ENCODE data around the gene AFAP1. TPM values are rescaled to one million over a fixed set of nuclear protein-coding genes. Genes with fewer than 3 reads are reported as not detected.

AFAP1 gene
- total RNA-seq, 4 donors from 2014 or later = 8.2 to 22.3 (median 15.2) TPM

DNA sequence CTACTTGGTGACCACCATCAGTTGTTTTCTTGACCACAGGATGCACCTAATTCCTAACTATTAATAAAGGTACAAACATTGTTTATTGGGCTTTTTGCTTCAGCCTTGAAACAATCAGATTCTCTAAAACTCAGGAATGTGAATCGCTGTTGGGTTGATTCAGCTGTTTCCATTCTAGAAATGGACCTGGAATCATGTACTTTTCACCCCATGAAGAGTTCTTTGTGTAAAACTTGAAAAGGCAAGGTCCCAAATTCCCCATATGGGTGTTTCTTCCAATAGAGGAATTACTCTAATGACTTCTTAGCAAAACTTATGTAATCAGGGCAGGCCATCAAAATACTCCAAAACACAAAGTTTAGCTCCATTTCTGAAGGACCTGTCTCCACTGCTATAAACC, 7.4 kb downstream of the AFAP1 start:
- no peak overlapping the region for H3K4me3 ChIP-seq (ENCODE audit: low read depth, poor library complexity, severe bottlenecking)
- TF ChIP-seq POLR2A (IDR thresholded peaks at IDR 0.05) = no peak
- TF ChIP-seq, protein P1, sequence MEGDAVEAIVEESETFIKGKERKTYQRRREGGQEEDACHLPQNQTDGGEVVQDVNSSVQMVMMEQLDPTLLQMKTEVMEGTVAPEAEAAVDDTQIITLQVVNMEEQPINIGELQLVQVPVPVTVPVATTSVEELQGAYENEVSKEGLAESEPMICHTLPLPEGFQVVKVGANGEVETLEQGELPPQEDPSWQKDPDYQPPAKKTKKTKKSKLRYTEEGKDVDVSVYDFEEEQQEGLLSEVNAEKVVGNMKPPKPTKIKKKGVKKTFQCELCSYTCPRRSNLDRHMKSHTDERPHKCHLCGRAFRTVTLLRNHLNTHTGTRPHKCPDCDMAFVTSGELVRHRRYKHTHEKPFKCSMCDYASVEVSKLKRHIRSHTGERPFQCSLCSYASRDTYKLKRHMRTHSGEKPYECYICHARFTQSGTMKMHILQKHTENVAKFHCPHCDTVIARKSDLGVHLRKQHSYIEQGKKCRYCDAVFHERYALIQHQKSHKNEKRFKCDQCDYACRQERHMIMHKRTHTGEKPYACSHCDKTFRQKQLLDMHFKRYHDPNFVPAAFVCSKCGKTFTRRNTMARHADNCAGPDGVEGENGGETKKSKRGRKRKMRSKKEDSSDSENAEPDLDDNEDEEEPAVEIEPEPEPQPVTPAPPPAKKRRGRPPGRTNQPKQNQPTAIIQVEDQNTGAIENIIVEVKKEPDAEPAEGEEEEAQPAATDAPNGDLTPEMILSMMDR (IDR thresholded peaks at IDR 0.05) = no peak
- WGBS, 2 donors = 81 to 83% methylated on average over 1 of the region's 1 CpG
- DNase-seq (ENCODE audit: low spot score in 2 of 2) = no peak
- intact Hi-C loops (cut with DNase I; ENCODE audit: low total_unique reads) = no loop called here

DNA sequence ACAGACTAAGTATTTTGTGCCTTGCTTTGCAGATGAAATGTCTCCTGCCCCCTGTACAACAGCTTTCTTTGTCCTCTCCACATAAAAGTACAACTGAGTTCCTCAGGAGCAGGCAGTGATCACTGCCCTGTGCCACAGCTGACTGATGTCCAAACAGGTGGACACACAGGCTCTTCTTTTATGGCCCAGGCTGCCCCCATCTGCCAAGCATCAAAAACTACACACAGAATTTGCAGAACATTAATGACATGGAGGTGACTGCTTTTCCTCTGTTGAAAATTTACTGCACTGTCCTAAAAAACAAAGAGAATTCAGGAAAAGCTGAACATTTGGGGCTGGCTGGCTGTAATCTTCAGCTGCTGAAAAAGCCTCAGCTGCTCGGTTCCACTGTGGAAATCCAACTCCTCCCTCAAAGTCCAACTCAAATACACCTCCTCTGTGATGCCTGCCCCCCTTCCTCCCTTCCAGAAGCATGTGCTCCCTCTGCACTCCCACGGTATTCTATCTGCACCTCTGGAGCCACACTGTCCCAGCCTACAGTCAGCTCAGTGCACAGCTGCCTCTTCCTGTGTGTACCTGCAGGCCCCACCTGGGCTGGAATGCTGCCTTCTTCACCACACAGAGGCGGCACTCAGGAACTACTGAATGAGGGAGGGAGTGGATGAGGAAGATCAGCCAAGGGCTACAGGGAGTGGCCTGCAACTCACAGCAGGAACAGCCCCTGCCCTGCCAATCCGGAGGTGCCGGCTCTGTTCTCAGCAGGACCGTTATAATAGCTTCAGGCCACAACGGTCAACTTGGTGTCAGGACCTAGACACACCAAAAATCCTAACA, 10.3 kb downstream of the AFAP1 start:
- intact Hi-C loops (cut with DNase I; ENCODE audit: low total_unique reads) = no loop called here
- DNase-seq (ENCODE audit: low spot score in 2 of 2) = peak; percentile 63 to 88
- TF ChIP-seq, protein P1 (IDR thresholded peaks at IDR 0.05) = no peak
- TF ChIP-seq POLR2A (IDR thresholded peaks at IDR 0.05) = no peak
- H3K4me3 ChIP-seq (ENCODE audit: low read depth, poor library complexity, severe bottlenecking) = no peak overlapping the region
- 13 to 17% methylated on average over 7 of the region's 7 CpGs for WGBS, 2 donors

DNA sequence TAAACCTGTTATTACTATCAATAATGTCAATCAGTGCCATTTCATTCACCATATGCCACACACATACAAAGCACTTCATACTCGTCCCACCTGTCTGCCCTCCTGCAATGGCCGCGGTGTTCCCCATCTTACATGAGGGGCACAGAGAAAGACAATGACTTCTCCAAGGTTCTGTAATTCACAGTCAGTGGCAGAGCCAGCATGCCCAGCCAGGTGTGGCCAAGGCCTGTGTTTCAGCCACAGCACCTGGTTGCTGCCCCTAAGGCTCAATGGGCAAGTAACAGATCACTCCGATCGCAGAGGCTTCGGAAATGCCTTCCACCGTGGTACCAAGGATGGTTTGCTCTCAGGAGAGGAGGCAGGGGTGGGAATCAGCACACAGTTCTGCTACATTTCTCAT, 10.9 kb downstream of the AFAP1 start:
- intact Hi-C loops (cut with DNase I; ENCODE audit: low total_unique reads) = no loop called here
- DNase-seq (ENCODE audit: low spot score in 2 of 2) = peak in 1 of 2 donors; percentile 72
- no peak overlapping the region for H3K4me3 ChIP-seq (ENCODE audit: low read depth, poor library complexity, severe bottlenecking)
- no peak for TF ChIP-seq POLR2A (IDR thresholded peaks at IDR 0.05)
- TF ChIP-seq, protein P1 (IDR thresholded peaks at IDR 0.05) = no peak
- WGBS, 2 donors = 78 to 83% methylated on average over 7 of the region's 7 CpGs

DNA sequence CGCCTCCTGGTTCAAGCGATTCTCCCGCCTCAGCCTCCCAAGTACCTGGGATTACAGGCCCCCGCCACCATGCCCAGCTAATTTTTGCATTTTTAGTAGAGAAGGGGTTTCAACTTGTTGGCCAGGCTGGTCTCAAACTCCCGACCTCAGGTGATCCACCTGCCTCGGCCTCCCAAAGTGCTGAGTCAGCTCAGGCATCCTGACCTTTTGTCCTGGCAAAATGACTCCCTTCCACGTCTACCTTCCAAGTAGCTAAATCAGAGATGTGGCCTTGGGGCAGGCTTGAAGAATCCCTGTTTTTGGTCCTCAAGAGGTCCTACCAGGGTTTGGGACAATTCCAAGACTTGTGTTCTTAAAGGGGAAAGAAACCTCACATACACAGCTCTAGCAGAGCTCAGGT, 12.8 kb downstream of the AFAP1 start:
- 91 to 94% methylated on average over 7 of the region's 7 CpGs for WGBS, 2 donors
- no peak overlapping the region for H3K4me3 ChIP-seq (ENCODE audit: low read depth, poor library complexity, severe bottlenecking)
- TF ChIP-seq, protein P1 (IDR thresholded peaks at IDR 0.05) = no peak
- no peak for TF ChIP-seq POLR2A (IDR thresholded peaks at IDR 0.05)
- intact Hi-C loops (cut with DNase I; ENCODE audit: low total_unique reads) = no loop called here
- peak in 1 of 2 donors; percentile 75 for DNase-seq (ENCODE audit: low spot score in 2 of 2)

DNA sequence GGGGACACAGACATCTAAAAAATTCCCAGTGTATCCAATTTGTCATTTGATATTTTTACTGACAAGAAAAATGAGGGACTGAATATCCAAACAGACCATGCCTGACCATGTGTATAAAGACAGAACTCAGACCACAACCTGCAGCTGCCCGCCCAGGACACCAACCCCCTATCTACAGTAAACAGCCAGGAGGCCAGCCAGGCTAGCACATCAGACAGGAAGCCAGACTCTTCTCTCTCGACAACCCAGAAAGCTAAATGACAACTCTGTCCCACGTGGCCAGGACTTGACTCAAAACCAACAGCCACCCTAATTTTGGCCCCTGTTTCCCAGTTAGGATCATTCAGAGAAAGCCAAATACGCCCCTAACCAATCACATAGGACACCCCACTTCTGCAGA, 15.1 kb downstream of the AFAP1 start:
- H3K4me3 ChIP-seq (ENCODE audit: low read depth, poor library complexity, severe bottlenecking) = no peak overlapping the region
- TF ChIP-seq, protein P1 (IDR thresholded peaks at IDR 0.05) = no peak
- TF ChIP-seq POLR2A (IDR thresholded peaks at IDR 0.05) = no peak
- WGBS, 2 donors = 61 to 80% methylated on average over 4 of the region's 4 CpGs
- DNase-seq (ENCODE audit: low spot score in 2 of 2) = no peak
- intact Hi-C loops (cut with DNase I; ENCODE audit: low total_unique reads) = no loop called here

Data from lower leg skin (tissue), 4 donors.